ENCODE results near the gene SMARCA5. TPM values are rescaled to one million over a fixed set of nuclear protein-coding genes. Genes with fewer than 3 reads are reported as not detected.

Gene SMARCA5, protein sequence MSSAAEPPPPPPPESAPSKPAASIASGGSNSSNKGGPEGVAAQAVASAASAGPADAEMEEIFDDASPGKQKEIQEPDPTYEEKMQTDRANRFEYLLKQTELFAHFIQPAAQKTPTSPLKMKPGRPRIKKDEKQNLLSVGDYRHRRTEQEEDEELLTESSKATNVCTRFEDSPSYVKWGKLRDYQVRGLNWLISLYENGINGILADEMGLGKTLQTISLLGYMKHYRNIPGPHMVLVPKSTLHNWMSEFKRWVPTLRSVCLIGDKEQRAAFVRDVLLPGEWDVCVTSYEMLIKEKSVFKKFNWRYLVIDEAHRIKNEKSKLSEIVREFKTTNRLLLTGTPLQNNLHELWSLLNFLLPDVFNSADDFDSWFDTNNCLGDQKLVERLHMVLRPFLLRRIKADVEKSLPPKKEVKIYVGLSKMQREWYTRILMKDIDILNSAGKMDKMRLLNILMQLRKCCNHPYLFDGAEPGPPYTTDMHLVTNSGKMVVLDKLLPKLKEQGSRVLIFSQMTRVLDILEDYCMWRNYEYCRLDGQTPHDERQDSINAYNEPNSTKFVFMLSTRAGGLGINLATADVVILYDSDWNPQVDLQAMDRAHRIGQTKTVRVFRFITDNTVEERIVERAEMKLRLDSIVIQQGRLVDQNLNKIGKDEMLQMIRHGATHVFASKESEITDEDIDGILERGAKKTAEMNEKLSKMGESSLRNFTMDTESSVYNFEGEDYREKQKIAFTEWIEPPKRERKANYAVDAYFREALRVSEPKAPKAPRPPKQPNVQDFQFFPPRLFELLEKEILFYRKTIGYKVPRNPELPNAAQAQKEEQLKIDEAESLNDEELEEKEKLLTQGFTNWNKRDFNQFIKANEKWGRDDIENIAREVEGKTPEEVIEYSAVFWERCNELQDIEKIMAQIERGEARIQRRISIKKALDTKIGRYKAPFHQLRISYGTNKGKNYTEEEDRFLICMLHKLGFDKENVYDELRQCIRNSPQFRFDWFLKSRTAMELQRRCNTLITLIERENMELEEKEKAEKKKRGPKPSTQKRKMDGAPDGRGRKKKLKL
- 19.4 and 76.5 TPM in 2 replicates for total RNA-seq (2011; cell fraction: chromatin; rRNA removed; ENCODE audit: low replicate concordance)
- 6.5 and 9.9 TPM in 2 replicates for total RNA-seq (2011; cell fraction: nucleolus; rRNA removed)
- total RNA-seq (2011; cell fraction: nucleoplasm; rRNA removed) = 15.4 and 27.3 TPM in 2 replicates
- total RNA-seq (2014; rRNA removed) = 32.1 and 34.6 TPM in 2 replicates
- 57.8 and 61.6 TPM in 2 replicates for total RNA-seq (2014; rRNA removed; fragmentation: Illumina TruSeq; extraction: Trizol)
- total RNA-seq (2015; rRNA removed; fragmentation: Illumina TruSeq; extraction: Trizol) = 48.0 and 50.4 TPM in 2 replicates
- 43.3 and 46.1 TPM in 2 replicates for total RNA-seq (2021)
- 18.2 and 25.8 TPM in 2 replicates for polyA plus RNA-seq (2011; rRNA removed)
- 6.8 and 8.0 TPM in 2 replicates for polyA plus RNA-seq (2011; cell fraction: cytosol; rRNA removed)
- 9.8 and 10.1 TPM in 2 replicates for polyA plus RNA-seq (2011; cell fraction: nucleus; rRNA removed)
- polyA plus RNA-seq (2012) = 31.0 and 55.8 TPM in 2 replicates
- 35.1 and 39.7 TPM in 2 replicates for polyA plus RNA-seq (2014; fragmentation: Illumina TruSeq; extraction: Trizol)
- polyA plus RNA-seq (2014; fragmentation: Nextera tagmentation; extraction: Ambion mirVana) = 10 to 100 TPM; 21.6 to 23.1 TPM
- polyA plus RNA-seq (2014; rRNA removed) = 26.5 and 31.6 TPM in 2 replicates
- 55.9 and 65.5 TPM in 2 replicates for polyA minus RNA-seq (2011; rRNA and poly(A)+ RNA removed)
- 23.4 and 27.0 TPM in 2 replicates for polyA minus RNA-seq (2011; cell fraction: cytosol; rRNA and poly(A)+ RNA removed)
- 21.0 and 37.7 TPM in 2 replicates for polyA minus RNA-seq (2011; cell fraction: nucleus; rRNA and poly(A)+ RNA removed)
- percentile 91 among the genes with signal in this experiment for Bru-seq, nascent RNA
- BruChase-seq, experiment 1, labeled RNA remaining after a 2-hour chase = percentile 93 among the genes with signal in this experiment
- percentile 93 among the genes with signal in this experiment for BruChase-seq, experiment 2, labeled RNA remaining after a 6-hour chase
- long read RNA-seq, experiment 1, full-length matches to known transcripts = 526 of 658 reads
- long read RNA-seq, experiment 1, partial matches to known transcripts = 105 of 658 reads
- long read RNA-seq, experiment 1, other reads (novel, unspliced or antisense) = 27 of 658 reads
- long read RNA-seq, experiment 2, full-length matches to known transcripts = 18 of 84 reads
- long read RNA-seq, experiment 2, partial matches to known transcripts = 61 of 84 reads
- long read RNA-seq, experiment 2, other reads (novel, unspliced or antisense) = 5 of 84 reads
- long read RNA-seq, experiment 3, full-length matches to known transcripts = 9 of 102 reads
- long read RNA-seq, experiment 3, partial matches to known transcripts = 83 of 102 reads
- long read RNA-seq, experiment 3, other reads (novel, unspliced or antisense) = 10 of 102 reads

DNA sequence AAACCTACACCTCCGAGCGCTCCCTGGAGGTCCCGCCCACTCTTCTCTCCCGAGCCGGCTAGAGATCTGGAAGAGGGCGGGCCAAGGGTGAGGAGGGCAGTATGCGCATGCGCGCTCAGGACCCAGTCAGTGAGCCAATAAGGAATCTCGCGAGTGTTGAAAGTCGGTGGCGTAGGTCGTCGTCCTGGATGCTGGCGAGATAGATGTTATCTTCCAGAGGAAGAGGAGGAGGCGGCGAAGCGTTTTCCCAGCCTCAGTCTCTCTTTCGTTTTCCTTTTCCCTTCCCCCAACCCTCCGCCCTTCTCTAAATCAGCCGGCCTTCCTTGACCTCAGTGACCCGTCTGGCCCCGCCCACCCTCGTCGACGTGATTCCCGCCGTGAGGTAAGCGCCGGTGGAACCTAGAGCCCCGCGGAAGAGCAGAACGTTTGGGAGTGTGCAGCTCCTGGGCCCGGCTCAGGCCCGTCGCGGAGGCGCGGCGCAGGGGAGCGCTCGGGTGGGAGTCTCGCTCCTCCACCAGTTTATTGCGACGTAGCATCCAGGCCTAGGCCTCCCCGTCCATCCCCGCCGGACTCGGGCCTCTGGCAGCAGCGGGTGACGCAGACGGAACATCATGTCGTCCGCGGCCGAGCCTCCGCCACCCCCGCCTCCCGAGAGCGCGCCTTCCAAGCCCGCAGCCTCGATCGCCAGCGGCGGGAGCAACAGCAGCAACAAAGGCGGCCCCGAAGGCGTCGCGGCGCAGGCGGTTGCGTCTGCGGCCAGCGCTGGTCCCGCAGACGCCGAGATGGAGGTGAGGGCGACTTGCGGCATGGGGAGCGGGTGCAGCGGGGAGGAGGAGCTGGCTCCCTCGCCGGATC lies at the start of gene SMARCA5:
SMARCA5 (plus strand) TSS at position 389 of the 855 bp plus-strand sequence; CDS start at position 612, 223 bp downstream.
- intact Hi-C loops (cut with micrococcal nuclease) = loop anchor here (5.0 to 10.0 kb wide), 2 partner anchors 176 to 621 kb away; partner anchors contain the start of gene GAB1
- Histone ChIP-seq H3K4me3 (peak within 1 kb of the TSS; percentile 81), H3K9me3 (replicated peaks; ENCODE audit: control insufficient read depth, insufficient read depth, low read depth, low read length) (no peaks in the 10 kb centered on the region), H3K79me2 (ENCODE audit: control insufficient read depth, insufficient read depth, low read length) (peaks cover 51% of the 10 kb centered on the region), H3K36me3 (ENCODE audit: control insufficient read depth, insufficient read depth, low read length) (peaks cover 24% of the 10 kb centered on the region), H3K9ac (ENCODE audit: insufficient read depth in 1 of 2, low read depth in 2 of 2, low read length in 2 of 2) (peak within 1 kb of the TSS; percentile 83 to 98), H4K20me1 (replicated peaks; ENCODE audit: control insufficient read depth, insufficient read depth, low read length) (peaks cover 11% of the 10 kb centered on the region), H3K4me1 (replicated peaks in 1 of 2; ENCODE audit: control insufficient read depth in 2 of 2, insufficient read depth in 2 of 2, low read length in 2 of 2) (peaks cover 0 to 8% of the 10 kb centered on the region in 2 experiments; a peak in 3 of 5 replicates), H2AFZ (ENCODE audit: low read depth, low read length) (peak within 1 kb of the TSS; percentile 94), H3K27me3 (ENCODE audit: control insufficient read depth in 2 of 2, insufficient read depth in 2 of 2, low read length in 2 of 2) (no peaks in the 10 kb centered on the region), H3K4me2 (ENCODE audit: insufficient read depth, low read length) (peak within 1 kb of the TSS; percentile 89), H3K9me1 (ENCODE audit: control insufficient read depth, insufficient read depth, low read length) (no peaks in the 10 kb centered on the region), H3K27ac (ENCODE audit: extremely low read depth, low read depth, low read length) (peak within 1 kb of the TSS; percentile 87)
- ATAC-seq (peak; percentile 87), DNase-seq (ENCODE audit: extremely low read depth in 1 of 4, low spot score in 3 of 4) (peak; percentile 98 to 99 (median 99)), FAIRE-seq (peak; percentile 99)
- BruUV-seq (replicated peaks) = no TSS peak
- 0% methylated on average over 56 of the region's 86 CpGs for WGBS (ENCODE audit: insufficient coverage, low coverage, missing lambda C conversion rate)
- POLR2A ChIA-PET = interaction anchor here (0.6 to 1.7 kb wide), 10 partner anchors 10 to 180 kb away, joined by 3 to 6 read pairs (median 3); no protein-coding TSS in a partner anchor
- CTCF ChIA-PET (ENCODE audit: low intra/inter-chr PET ratio) = no interaction called here
- in situ Hi-C loops (cut with MboI) = no loop called here
- TF ChIP-seq SREBF1 (IDR thresholded peaks at IDR 0.05; ENCODE audit: borderline replicate concordance, low read depth, low read length) (no peak), ZEB2 (IDR thresholded peaks at IDR 0.05) (no peak), ZNF121 (CRISPR knock-in tag; conservative IDR thresholded peaks at IDR 0.05) (no peak), ZFP36 (IDR thresholded peaks at IDR 0.05; ENCODE audit: low read depth, low read length, partially characterized antibody) (no peak), YY1 (IDR thresholded peaks at IDR 0.05; ENCODE audit: borderline replicate concordance in 1 of 3, control insufficient read depth in 1 of 3, extremely low read depth in 1 of 3, insufficient read depth in 3 of 3, insufficient read length in 1 of 3, insufficient replicate concordance in 2 of 3, low read depth in 1 of 3, low read length in 2 of 3) (peak in 2 of 3 experiments; percentile 70 to 72), MYNN (IDR thresholded peaks at IDR 0.05) (no peak), MYNN (CRISPR knock-in tag; IDR thresholded peaks at IDR 0.05) (no peak)
- TF ChIP-seq, protein P1, sequence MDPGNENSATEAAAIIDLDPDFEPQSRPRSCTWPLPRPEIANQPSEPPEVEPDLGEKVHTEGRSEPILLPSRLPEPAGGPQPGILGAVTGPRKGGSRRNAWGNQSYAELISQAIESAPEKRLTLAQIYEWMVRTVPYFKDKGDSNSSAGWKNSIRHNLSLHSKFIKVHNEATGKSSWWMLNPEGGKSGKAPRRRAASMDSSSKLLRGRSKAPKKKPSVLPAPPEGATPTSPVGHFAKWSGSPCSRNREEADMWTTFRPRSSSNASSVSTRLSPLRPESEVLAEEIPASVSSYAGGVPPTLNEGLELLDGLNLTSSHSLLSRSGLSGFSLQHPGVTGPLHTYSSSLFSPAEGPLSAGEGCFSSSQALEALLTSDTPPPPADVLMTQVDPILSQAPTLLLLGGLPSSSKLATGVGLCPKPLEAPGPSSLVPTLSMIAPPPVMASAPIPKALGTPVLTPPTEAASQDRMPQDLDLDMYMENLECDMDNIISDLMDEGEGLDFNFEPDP (CRISPR knock-in tag; IDR thresholded peaks at IDR 0.05) = no peak

All from K562 (cell line).